Stimulated activated naive CD8-positive, alpha-beta T cell treated with anti-CD3 and anti-CD28 coated beads, Interleukin-15, amount 100 ng/mL, for 72 hours (primary cell): ENCODE results near the gene SLX9.

Source experiments
- ATAC-seq: fragments of 150-1000 bp; cut with Tn5 transposase; 2 replicates; pipeline ENCODE4 v1.10.0; 2021; ENCODE audit warnings: mild to moderate bottlenecking, moderate library complexity
- DNase-seq, 2 donors: peaks; one replicate each; pipeline ENCODE4 v3.0.0; 2021 to 2022
- H3K27ac Mint-ChIP-seq, 2 donors: one replicate each; pipeline ENCODE4 v1.8.0; 2022; ENCODE audit warnings: mild to moderate bottlenecking in 2 of 2, mixed read lengths in 2 of 2, moderate library complexity in 2 of 2
- H3K27me3 Mint-ChIP-seq: one replicate; pipeline ENCODE4 v1.8.0; 2022; ENCODE audit warnings: mixed read lengths
- H3K4me1 Mint-ChIP-seq: one replicate; pipeline ENCODE4 v1.8.0; 2022; ENCODE audit warnings: mild to moderate bottlenecking, mixed read lengths
- H3K4me3 Mint-ChIP-seq, 2 donors: one replicate each; pipeline ENCODE4 v1.8.0; 2022; ENCODE audit warnings: mild to moderate bottlenecking in 2 of 2, mixed read lengths in 2 of 2, moderate library complexity in 1 of 2
- H3K9me3 Mint-ChIP-seq, 2 donors: one replicate each; pipeline ENCODE4 v1.8.0; 2022; ENCODE audit warnings: mixed read lengths in 2 of 2

The SLX9 gene

GRCh38 chr21:44942566-44942965 is 2.7 kb downstream of the SLX9 start:
- H3K4me1 Mint-ChIP-seq = peaks cover 73% of the 10 kb centered on the region
- H3K9me3 Mint-ChIP-seq = no peaks in the 10 kb centered on the region
- ATAC-seq (no peak), DNase-seq (no peak)
- H3K27ac Mint-ChIP-seq = peak overlapping the region in 1 of 2 donors; percentile 92
- H3K4me3 Mint-ChIP-seq = peak overlapping the region; percentile 73 to 90
- H3K27me3 Mint-ChIP-seq = no peaks in the 10 kb centered on the region

DNA sequence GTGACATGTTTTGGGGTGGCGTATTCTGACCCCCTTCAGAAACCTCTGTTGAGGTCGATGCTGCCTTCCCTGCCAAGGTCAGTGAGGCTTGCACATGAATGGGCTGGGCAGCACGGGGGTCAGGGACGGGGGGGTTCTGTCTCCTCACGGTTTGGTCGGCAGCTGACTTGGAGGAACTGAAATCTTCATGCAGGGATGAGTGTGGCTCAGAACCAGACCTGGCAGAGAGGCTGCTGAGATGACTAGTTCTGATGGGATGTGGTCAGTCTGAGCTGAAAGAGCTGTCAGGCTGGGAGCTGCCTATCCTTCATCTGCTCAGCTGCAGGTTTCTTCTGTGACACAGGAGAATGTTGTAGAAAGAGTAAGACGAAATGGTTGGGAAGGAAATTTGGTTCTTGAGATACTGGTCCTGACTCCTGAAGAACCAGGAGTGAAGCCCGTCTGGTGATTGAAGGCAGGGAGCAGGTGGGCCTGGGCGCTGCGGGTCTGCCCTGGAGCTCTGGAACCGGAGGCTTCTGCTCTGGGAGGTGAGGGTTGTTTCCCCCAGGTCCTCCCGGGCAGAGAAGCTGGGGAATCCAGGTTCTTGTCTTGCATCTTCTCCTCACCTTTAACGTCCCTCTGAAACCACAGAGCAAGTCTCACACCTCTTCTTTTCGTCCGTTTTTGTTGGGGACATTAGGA is 3.3 kb downstream of the SLX9 start:
- H3K4me3 Mint-ChIP-seq = peak overlapping the region in 1 of 2 donors; percentile 10
- no peak for DNase-seq
- H3K27ac Mint-ChIP-seq = peak overlapping the region; percentile 62 to 82
- no peaks in the 10 kb centered on the region for H3K27me3 Mint-ChIP-seq
- no peaks in the 10 kb centered on the region for H3K9me3 Mint-ChIP-seq
- peaks cover 79% of the 10 kb centered on the region for H3K4me1 Mint-ChIP-seq
- no peak for ATAC-seq

GRCh38 chr21:44943686-44944550 is 4.1 kb downstream of the SLX9 start:
- no peak overlapping the region for H3K27ac Mint-ChIP-seq
- H3K4me1 Mint-ChIP-seq = peaks cover 81% of the 10 kb centered on the region
- DNase-seq = no peak
- ATAC-seq = no peak
- no peaks in the 10 kb centered on the region for H3K9me3 Mint-ChIP-seq
- no peak overlapping the region for H3K4me3 Mint-ChIP-seq
- no peaks in the 10 kb centered on the region for H3K27me3 Mint-ChIP-seq

GRCh38 chr21:44944596-44944995 is 4.8 kb downstream of the SLX9 start:
- Mint-ChIP-seq H3K9me3 (no peaks in the 10 kb centered on the region), H3K4me1 (peaks cover 81% of the 10 kb centered on the region), H3K27ac (peak overlapping the region in 1 of 2 donors; percentile 48), H3K27me3 (no peaks in the 10 kb centered on the region), H3K4me3 (no peak overlapping the region)
- DNase-seq = no peak
- ATAC-seq = no peak

GRCh38 chr21:44946254-44947041 is 6.6 kb downstream of the SLX9 start:
- H3K27me3 Mint-ChIP-seq = no peaks in the 10 kb centered on the region
- ATAC-seq = no peak
- DNase-seq = no peak
- H3K9me3 Mint-ChIP-seq = no peaks in the 10 kb centered on the region
- H3K4me1 Mint-ChIP-seq = peaks cover 82% of the 10 kb centered on the region
- no peak overlapping the region for H3K4me3 Mint-ChIP-seq
- H3K27ac Mint-ChIP-seq = peak overlapping the region in 1 of 2 donors; percentile 19

GRCh38 chr21:44947111-44947929 is 7.5 kb downstream of the SLX9 start:
- no peak overlapping the region for H3K27ac Mint-ChIP-seq
- ATAC-seq (no peak), DNase-seq (no peak)
- H3K9me3 Mint-ChIP-seq = no peaks in the 10 kb centered on the region
- no peaks in the 10 kb centered on the region for H3K27me3 Mint-ChIP-seq
- no peak overlapping the region for H3K4me3 Mint-ChIP-seq
- peaks cover 77% of the 10 kb centered on the region for H3K4me1 Mint-ChIP-seq

DNA sequence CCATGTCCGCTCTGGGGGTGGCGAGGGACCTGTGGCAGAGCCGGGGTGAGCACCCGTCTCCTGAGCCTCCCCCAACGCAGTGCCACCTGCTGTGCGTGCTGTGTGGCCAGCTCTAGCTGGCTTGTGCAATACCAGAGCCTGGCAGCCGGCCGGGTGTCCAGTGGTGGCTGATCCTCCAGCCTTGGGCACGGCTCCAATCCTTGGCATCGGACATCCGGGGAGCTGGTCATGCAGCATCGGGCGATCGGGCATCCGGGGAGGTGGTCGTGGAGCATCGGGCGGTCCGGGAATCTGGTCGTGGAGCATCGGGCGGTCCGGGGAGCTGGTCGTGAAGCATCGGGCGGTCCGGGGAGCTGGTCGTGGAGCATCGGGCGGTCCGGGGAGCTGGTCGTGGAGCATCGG is 8.1 kb downstream of the SLX9 start:
- no peak for DNase-seq
- ATAC-seq = no peak
- no peaks in the 10 kb centered on the region for H3K9me3 Mint-ChIP-seq
- H3K4me1 Mint-ChIP-seq = peaks cover 77% of the 10 kb centered on the region
- no peak overlapping the region for H3K4me3 Mint-ChIP-seq
- no peaks in the 10 kb centered on the region for H3K27me3 Mint-ChIP-seq
- peak overlapping the region in 1 of 2 donors; percentile 77 for H3K27ac Mint-ChIP-seq

- Mint-ChIP-seq H3K9me3 (no peaks in the 10 kb centered on the region), H3K27me3 (no peaks in the 10 kb centered on the region), H3K4me1 (peaks cover 72% of the 10 kb centered on the region), H3K27ac (no peak overlapping the region), H3K4me3 (no peak overlapping the region)
- ATAC-seq (no peak), DNase-seq (no peak)
Measured at GRCh38 chr21:44948426-44949120, 8.7 kb downstream of the SLX9 start.

GRCh38 chr21:44949161-44949778 is 9.4 kb downstream of the SLX9 start:
- H3K4me1 Mint-ChIP-seq = peaks cover 68% of the 10 kb centered on the region
- peak overlapping the region in 1 of 2 donors; percentile 34 for H3K27ac Mint-ChIP-seq
- no peaks in the 10 kb centered on the region for H3K9me3 Mint-ChIP-seq
- DNase-seq (no peak), ATAC-seq (peak; percentile 26)
- H3K27me3 Mint-ChIP-seq = no peaks in the 10 kb centered on the region
- no peak overlapping the region for H3K4me3 Mint-ChIP-seq

GRCh38 chr21:44949779-44950198 is 10.0 kb downstream of the SLX9 start:
- Mint-ChIP-seq H3K4me3 (no peak overlapping the region), H3K27me3 (no peaks in the 10 kb centered on the region), H3K27ac (no peak overlapping the region), H3K4me1 (peaks cover 63% of the 10 kb centered on the region), H3K9me3 (no peaks in the 10 kb centered on the region)
- peak; percentile 87 for ATAC-seq
- peak; percentile 73 to 74 for DNase-seq

- Mint-ChIP-seq H3K27me3 (no peaks in the 10 kb centered on the region), H3K9me3 (no peaks in the 10 kb centered on the region), H3K4me1 (peaks cover 61% of the 10 kb centered on the region), H3K4me3 (no peak overlapping the region), H3K27ac (no peak overlapping the region)
- ATAC-seq (no peak), DNase-seq (no peak)
Measured at GRCh38 chr21:44950351-44950750, 10.5 kb downstream of the SLX9 start.

GRCh38 chr21:44951186-44951915 is 11.5 kb downstream of the SLX9 start:
- no peak overlapping the region for H3K4me3 Mint-ChIP-seq
- no peak for ATAC-seq
- DNase-seq = no peak

DNA sequence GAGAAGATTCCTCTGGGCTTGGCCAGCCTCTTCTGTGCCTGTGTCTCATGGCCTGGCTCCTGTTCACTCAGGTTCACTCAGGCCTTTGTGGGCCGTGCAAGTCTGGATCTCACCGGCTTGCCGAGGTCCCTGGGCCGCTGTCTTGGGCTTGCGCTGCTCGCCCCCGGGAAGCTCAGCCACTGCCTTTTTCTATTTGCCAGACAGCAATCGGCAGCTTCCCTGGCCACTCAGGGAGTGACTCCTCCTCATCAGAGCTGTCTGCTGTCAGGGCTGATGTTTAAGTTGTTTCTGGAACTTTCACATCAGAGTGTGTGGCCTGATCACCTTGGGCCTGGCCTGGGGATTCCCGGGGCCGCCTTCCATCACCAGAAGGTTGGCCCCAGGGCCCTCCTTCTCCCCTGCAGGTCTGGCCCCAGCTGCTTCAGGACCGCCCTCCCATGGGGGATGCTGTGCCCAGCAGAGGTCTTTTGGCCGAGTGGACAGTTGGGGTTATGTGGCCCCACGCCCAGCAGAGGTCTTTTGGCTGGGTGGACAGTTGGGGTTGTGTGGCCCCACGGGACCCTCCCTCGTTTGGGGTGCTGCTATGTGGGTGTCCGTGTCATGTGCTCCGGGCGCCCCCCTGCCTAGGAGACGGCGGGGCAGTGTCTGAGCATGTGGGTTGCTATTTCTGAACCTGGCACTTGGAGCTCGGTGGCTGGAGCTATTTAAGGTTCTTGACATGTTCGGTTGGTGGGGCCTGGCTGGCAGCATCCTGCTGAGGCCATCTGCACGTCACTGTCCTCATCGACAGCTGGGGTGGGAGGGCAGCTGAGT is 12.5 kb downstream of the SLX9 start:
- ATAC-seq (no peak), DNase-seq (no peak)
- H3K27me3 Mint-ChIP-seq = no peaks in the 10 kb centered on the region
- H3K4me1 Mint-ChIP-seq = peaks cover 59% of the 10 kb centered on the region
- H3K27ac Mint-ChIP-seq = peak overlapping the region; percentile 6 to 19
- no peak overlapping the region for H3K4me3 Mint-ChIP-seq
- no peaks in the 10 kb centered on the region for H3K9me3 Mint-ChIP-seq

More at GRCh38 chr21:44951186-44951915, 11.5 kb downstream of the SLX9 start:
- peak overlapping the region in 1 of 2 donors; percentile 72 for H3K27ac Mint-ChIP-seq
- no peaks in the 10 kb centered on the region for H3K9me3 Mint-ChIP-seq
- H3K27me3 Mint-ChIP-seq = no peaks in the 10 kb centered on the region
- H3K4me1 Mint-ChIP-seq = peaks cover 56% of the 10 kb centered on the region
